Measurements from ENCODE around the gene CACNA2D3.

Gene CACNA2D3

GRCh38 chr3:54481606-54482365, 359.4 kb downstream of the CACNA2D3 start:
- no peak for DNase-seq

- DNase-seq = no peak
These were observed 362.0 kb downstream of the CACNA2D3 start for GRCh38 chr3:54484334-54484733.

GRCh38 chr3:54486317-54486716, 364.0 kb downstream of the CACNA2D3 start:
- no peak for DNase-seq

GRCh38 chr3:54488297-54488696, 365.9 kb downstream of the CACNA2D3 start:
- DNase-seq = no peak

- no peak for DNase-seq
These were observed 371.9 kb downstream of the CACNA2D3 start for GRCh38 chr3:54494209-54494608.

- peak; percentile 12 for DNase-seq
These were observed 384.3 kb downstream of the CACNA2D3 start for GRCh38 chr3:54506603-54507002.

GRCh38 chr3:54507876-54508460, 385.6 kb downstream of the CACNA2D3 start:
- no peak for DNase-seq

- DNase-seq = no peak
These were observed 388.2 kb downstream of the CACNA2D3 start for GRCh38 chr3:54510506-54510905.

GRCh38 chr3:54511766-54512365, 389.5 kb downstream of the CACNA2D3 start:
- no peak for DNase-seq

- DNase-seq = no peak
These were observed 391.7 kb downstream of the CACNA2D3 start for GRCh38 chr3:54514006-54514405.

GRCh38 chr3:54514416-54514815, 392.1 kb downstream of the CACNA2D3 start:
- no peak for DNase-seq

GRCh38 chr3:54515441-54516213, 393.3 kb downstream of the CACNA2D3 start:
- DNase-seq = no peak

- DNase-seq = no peak
These were observed 395.1 kb downstream of the CACNA2D3 start for GRCh38 chr3:54517424-54517823.

- DNase-seq = no peak
These were observed 395.8 kb downstream of the CACNA2D3 start for GRCh38 chr3:54518011-54518675.

- DNase-seq = no peak
These were observed 397.1 kb downstream of the CACNA2D3 start for GRCh38 chr3:54519493-54519892.

GRCh38 chr3:54520060-54520459, 397.7 kb downstream of the CACNA2D3 start:
- DNase-seq = no peak

- DNase-seq = no peak
These were observed 405.2 kb downstream of the CACNA2D3 start for GRCh38 chr3:54527521-54527920.

GRCh38 chr3:54527953-54528352, 405.6 kb downstream of the CACNA2D3 start:
- peak; percentile 71 for DNase-seq

GRCh38 chr3:54528668-54529067, 406.3 kb downstream of the CACNA2D3 start:
- DNase-seq = no peak

GRCh38 chr3:54530091-54530490, 407.7 kb downstream of the CACNA2D3 start:
- DNase-seq = no peak

- DNase-seq = no peak
These were observed 408.6 kb downstream of the CACNA2D3 start for GRCh38 chr3:54530944-54531343.

GRCh38 chr3:54531741-54532140, 409.4 kb downstream of the CACNA2D3 start:
- DNase-seq = no peak

GRCh38 chr3:54533856-54534255, 411.5 kb downstream of the CACNA2D3 start:
- DNase-seq = no peak
